ENCODE measurements around the gene THADA.
A peak's percentile ranks its signal among the peaks of the same experiment; 100 is the strongest.

THADA gene

GRCh38 chr2:43233218-43234212, 362.3 kb downstream of the THADA start:
- no peak for DNase-seq

- DNase-seq = no peak
Measured at GRCh38 chr2:43230951-43231827, 364.6 kb downstream of the THADA start.

- peak in 1 of 2 experiments; percentile 7 for DNase-seq
Measured at GRCh38 chr2:43230351-43230885, 365.4 kb downstream of the THADA start.

GRCh38 chr2:43228756-43229659, 366.8 kb downstream of the THADA start:
- no peak for DNase-seq

- DNase-seq = no peak
Measured at GRCh38 chr2:43228321-43228751, 367.5 kb downstream of the THADA start.

GRCh38 chr2:43227830-43228281, 368.0 kb downstream of the THADA start:
- DNase-seq = no peak

- DNase-seq = peak; percentile 46 to 83
Measured at GRCh38 chr2:43226955-43227829, 368.6 kb downstream of the THADA start.

GRCh38 chr2:43226558-43226954, 369.3 kb downstream of the THADA start, which contains the start of gene ZFP36L2:
ZFP36L2 (minus strand) TSS chr2:43226606; CDS start chr2:43226315, 291 bp downstream.
- DNase-seq = peak; percentile 82 to 97

GRCh38 chr2:43225788-43226557, 369.9 kb downstream of the THADA start:
- peak; percentile 65 to 75 for DNase-seq

GRCh38 chr2:43225093-43225787, 370.6 kb downstream of the THADA start:
- peak; percentile 45 to 71 for DNase-seq

GRCh38 chr2:43224571-43225092, 371.2 kb downstream of the THADA start:
- DNase-seq = peak; percentile 31 to 74

- DNase-seq = peak; percentile 43 to 83
Measured at GRCh38 chr2:43224131-43224570, 371.7 kb downstream of the THADA start.

GRCh38 chr2:43223521-43224001, 372.3 kb downstream of the THADA start:
- no peak for DNase-seq

GRCh38 chr2:43222475-43223309, 373.1 kb downstream of the THADA start:
- no peak for DNase-seq

GRCh38 chr2:43221763-43222474, 373.9 kb downstream of the THADA start:
- DNase-seq = peak; percentile 47 to 83

GRCh38 chr2:43221124-43221762, 374.6 kb downstream of the THADA start:
- DNase-seq = peak in 1 of 2 experiments; percentile 33

- no peak for DNase-seq
Measured at GRCh38 chr2:43220760-43221123, 375.1 kb downstream of the THADA start.
